Cardiac muscle cell (in vitro differentiated cells and primary cell): Measurements from ENCODE around the gene BCKDK. TPM values are rescaled to one million over a fixed set of nuclear protein-coding genes. Genes with fewer than 3 reads are reported as not detected.
"Not testable (repeated sequence)": the region's sequence is repeated elsewhere in the genome, so short reads cannot be mapped to it uniquely, and the experiment has no call there.

Experiments
- DNase-seq, 2 donors: peaks; one replicate each; pipeline versions ENCODE4 v3.0.0 to v3.0.0-alpha.2; 2010 to 2017; ENCODE audit warnings: low read depth in 1 of 2, low spot score in 1 of 2
- H3K27ac ChIP-seq: fragments of 200-600 bp; sonication (generic); 2 replicates; pipeline ENCODE4 v1.5.1; 2016
- H3K27me3 ChIP-seq: fragments of 200-600 bp; sonication (generic); 2 replicates; pipeline ENCODE4 v1.6.0; 2016; ENCODE audit warnings: control low read depth
- H3K36me3 ChIP-seq: fragments of 200-600 bp; sonication (generic); 2 replicates; pipeline ENCODE4 v1.5.1; 2016; ENCODE audit warnings: control low read depth
- H3K4me1 ChIP-seq: fragments of 200-600 bp; sonication (generic); 2 replicates; pipeline ENCODE4 v1.8.1; 2017; ENCODE audit warnings: low read depth, mild to moderate bottlenecking, mixed run types
- H3K4me3 ChIP-seq: fragments of 200-600 bp; sonication (generic); 2 replicates; pipeline ENCODE4 v1.5.1; 2016; ENCODE audit warnings: mild to moderate bottlenecking
- H3K9me3 ChIP-seq: fragments of 200-600 bp; sonication (generic); 2 replicates; pipeline ENCODE4 v1.5.1; 2017; ENCODE audit warnings: low read depth, mild to moderate bottlenecking, control low read depth
- polyA plus RNA-seq: library from polyadenylated mRNA; unstranded; fragments of >200 nt; fragmentation: Nextera tagmentation; extraction: Ambion mirVana; gene quantifications from 2 replicates; pipeline ENCODE4 v1.2.1, GENCODE V29; 2016
- total RNA-seq: library from RNA; depleted of rRNA; stranded (reverse); fragments of >200 nt; gene quantifications from 2 replicates; pipeline ENCODE4 v1.2.3, GENCODE V29; 2016
- TF ChIP-seq, protein P1 (sequence below): IDR thresholded peaks from 2 replicates; pipeline ENCODE4 v1.5.1; 2012; ENCODE audit warnings: low read depth, mild to moderate bottlenecking, low read length

BCKDK gene
- total and polyA plus RNA-seq, 2 experiments from 2014 or later: 109 to 147 TPM

DNA sequence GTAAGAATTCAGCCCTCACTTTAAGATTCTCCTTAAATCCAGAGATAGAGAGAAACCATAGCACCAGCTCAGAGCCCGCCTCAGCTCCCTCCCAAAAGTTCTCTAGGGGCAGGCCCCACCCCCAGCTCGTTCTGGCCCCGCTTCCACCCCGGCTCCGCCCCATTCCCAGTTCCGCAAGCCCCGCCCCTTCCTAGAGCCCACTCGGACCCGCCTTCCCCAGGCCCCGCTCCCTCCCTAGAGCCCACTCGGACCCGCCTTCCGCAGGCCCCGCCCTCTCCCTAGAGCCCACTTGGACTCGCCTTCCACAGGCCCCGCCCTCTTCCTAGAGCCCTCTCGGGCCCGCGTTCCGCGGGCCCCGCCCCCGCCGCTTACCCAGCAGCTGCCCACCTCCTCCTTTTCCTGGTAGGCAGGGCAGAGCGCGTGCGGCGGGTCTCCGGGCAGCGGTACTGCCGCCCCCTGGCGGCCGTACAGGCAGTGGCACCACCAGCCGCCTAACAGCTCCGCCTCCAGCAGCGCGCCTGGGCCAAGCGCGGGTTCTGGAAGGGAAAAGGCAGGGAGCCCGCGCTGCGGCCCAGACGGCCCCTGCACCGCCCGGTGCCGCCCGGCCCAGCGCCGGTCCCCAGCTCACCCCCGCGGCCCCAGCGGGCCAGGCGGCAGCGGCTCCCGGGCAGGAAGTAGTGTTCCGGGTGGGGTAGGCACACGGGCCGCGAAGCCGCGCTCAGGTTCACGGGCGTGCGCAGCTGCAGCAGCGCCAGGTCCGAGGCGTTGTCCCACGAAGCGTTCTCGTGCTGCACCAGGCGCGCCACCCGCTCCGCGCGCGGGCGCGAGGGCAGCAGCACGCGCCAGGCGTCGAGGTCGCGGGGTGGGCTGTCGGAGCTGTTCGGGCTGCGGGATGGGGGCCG is 34.2 kb downstream of the BCKDK start:
- TF ChIP-seq, protein P1, sequence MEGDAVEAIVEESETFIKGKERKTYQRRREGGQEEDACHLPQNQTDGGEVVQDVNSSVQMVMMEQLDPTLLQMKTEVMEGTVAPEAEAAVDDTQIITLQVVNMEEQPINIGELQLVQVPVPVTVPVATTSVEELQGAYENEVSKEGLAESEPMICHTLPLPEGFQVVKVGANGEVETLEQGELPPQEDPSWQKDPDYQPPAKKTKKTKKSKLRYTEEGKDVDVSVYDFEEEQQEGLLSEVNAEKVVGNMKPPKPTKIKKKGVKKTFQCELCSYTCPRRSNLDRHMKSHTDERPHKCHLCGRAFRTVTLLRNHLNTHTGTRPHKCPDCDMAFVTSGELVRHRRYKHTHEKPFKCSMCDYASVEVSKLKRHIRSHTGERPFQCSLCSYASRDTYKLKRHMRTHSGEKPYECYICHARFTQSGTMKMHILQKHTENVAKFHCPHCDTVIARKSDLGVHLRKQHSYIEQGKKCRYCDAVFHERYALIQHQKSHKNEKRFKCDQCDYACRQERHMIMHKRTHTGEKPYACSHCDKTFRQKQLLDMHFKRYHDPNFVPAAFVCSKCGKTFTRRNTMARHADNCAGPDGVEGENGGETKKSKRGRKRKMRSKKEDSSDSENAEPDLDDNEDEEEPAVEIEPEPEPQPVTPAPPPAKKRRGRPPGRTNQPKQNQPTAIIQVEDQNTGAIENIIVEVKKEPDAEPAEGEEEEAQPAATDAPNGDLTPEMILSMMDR: peak; percentile 86
- Histone ChIP-seq H3K4me3 (peak overlapping the region; percentile 25), H3K27me3 (peaks cover 18% of the 10 kb centered on the region), H3K36me3 (no peaks in the 10 kb centered on the region), H3K4me1 (peaks cover 7% of the 10 kb centered on the region), H3K27ac (peak overlapping the region; percentile 79), H3K9me3 (no peaks in the 10 kb centered on the region)
- DNase-seq: peak; percentile 100

DNA sequence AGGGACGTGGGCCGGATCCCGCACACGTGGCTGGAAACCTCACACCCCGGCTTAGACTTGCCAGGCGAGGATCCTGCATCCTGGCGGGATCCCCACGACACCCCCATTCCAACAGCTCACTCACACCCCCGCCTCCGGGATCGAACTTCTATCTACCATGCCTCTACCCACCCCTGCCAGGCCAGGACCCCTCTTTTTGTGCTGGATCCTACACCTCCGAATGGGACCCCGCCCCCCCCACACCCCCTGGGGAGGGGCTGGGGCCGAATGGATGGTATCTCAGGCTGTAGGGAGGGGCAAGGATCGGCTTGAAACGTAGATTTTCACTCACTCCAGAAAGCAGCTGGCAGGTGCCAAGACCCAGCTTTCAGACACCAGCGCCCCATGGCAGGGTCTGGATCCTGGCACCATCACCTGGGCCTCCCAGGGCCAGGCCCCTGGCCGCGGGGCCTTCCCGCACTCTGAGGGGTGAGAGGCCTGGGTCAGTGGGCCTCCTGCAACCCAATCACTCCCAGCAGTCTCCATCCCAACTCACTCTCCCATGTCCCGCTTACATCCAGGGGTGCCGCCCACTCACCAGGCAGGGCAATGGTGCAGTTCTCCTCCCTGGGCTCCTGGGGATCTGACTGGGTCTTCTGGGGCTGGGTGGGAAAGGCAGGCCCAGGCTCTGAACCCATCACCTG is 35.0 kb downstream of the BCKDK start:
- Histone ChIP-seq H3K36me3 (no peaks in the 10 kb centered on the region), H3K9me3 (no peaks in the 10 kb centered on the region), H3K27ac (no peak overlapping the region), H3K27me3 (peaks cover 26% of the 10 kb centered on the region), H3K4me1 (peaks cover 7% of the 10 kb centered on the region), H3K4me3 (no peak overlapping the region)
- no peak for DNase-seq
- TF ChIP-seq, protein P1: no peak

DNA sequence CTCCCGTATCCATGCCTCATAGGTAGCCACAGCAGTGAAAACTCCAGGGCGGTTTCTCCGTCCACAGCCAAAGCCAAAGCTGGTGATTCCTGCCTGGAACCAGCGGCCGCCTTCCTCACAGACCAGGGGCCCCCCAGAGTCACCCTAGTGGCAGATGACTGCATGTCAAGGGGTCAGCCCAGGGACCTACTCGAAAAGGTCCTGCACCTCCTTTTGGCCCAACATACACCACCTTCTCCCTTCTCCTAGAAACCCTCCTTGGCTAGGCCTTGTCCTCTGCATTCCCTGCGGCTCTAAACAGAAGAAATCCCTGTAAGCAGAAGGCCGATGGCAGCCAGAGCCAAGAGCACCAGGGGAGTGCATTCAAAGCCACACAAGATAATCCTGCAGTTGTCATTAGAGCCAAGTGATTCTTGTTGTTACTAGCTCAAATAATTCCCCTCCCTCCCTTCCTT is 35.5 kb downstream of the BCKDK start:
- Histone ChIP-seq H3K4me3 (no peak overlapping the region), H3K27ac (no peak overlapping the region), H3K4me1 (peaks cover 7% of the 10 kb centered on the region), H3K27me3 (peaks cover 31% of the 10 kb centered on the region), H3K36me3 (no peaks in the 10 kb centered on the region), H3K9me3 (no peaks in the 10 kb centered on the region)
- TF ChIP-seq, protein P1: no peak
- no peak for DNase-seq

DNA sequence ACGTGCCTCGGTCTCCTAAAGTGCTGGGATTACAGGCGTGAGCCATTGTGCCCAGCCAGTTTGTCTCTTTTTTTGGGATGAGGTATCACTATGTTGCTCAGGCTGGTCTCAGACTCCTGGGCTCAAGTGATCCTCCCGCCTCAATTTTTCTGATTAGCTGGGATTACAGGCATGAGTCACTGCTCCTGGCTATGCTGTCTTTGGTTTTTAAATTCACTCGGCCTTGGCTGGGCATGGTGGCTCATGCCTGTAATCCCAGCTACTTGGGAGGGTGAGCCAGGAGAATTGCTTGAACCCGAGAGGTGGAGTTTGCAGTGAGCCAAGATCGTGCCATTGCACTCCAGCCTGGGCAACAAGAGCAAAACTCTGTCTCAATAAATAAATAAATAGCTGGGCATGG is 36.2 kb downstream of the BCKDK start:
- DNase-seq: peak in 1 of 2 donors; percentile 17
- H3K4me3 ChIP-seq, H3K4me1 ChIP-seq, H3K9me3 ChIP-seq, H3K36me3 ChIP-seq, H3K27ac ChIP-seq: not testable (repeated sequence)
- peaks cover 38% of the 10 kb centered on the region for H3K27me3 ChIP-seq

DNA sequence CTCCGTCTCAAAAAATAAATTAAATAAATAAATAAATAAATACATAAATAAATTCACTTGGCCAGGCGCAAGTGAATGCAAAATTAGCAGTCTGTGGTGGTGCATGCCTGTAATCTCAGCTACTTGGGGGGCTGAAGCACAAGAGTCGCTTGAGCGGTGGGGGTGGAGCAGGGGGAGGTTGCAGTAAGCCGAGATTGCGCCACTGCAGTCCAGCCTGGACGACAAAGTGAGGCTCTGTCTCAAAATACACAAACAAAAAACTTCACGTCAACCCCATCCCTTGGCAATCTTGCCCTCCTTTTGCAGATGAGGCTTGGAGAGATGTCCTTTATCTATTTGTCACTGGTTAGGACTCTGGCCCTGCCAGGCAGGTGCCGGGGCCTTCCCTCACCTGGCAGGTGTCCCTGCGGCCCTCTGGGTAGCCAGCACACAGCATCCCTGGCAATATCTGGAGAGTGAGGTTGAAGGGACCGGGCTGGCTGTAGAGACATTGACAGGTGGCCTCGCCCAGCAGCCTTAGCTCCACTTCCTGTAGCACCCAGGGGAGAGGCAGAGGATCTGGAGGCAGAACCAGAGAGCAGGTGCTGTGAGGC is 37.3 kb downstream of the BCKDK start:
- no peak for DNase-seq
- peaks cover 42% of the 10 kb centered on the region for H3K27me3 ChIP-seq
- H3K4me3 ChIP-seq: no peak overlapping the region

More for the DNA sequence above, 37.3 kb downstream of the BCKDK start:
- H3K27ac ChIP-seq: no peak overlapping the region
- TF ChIP-seq, protein P1: no peak
- H3K36me3 ChIP-seq: no peaks in the 10 kb centered on the region
- H3K4me1 ChIP-seq: peaks cover 7% of the 10 kb centered on the region
- H3K9me3 ChIP-seq: no peaks in the 10 kb centered on the region
